Upper lobe of left lung (tissue), 6 donors: ENCODE measurements around the gene STUB1. TPM values are rescaled to one million over a fixed set of nuclear protein-coding genes. Genes with fewer than 3 reads are reported as not detected.

ENCODE experiments used
- ATAC-seq, 2 donors: fragments of 200-7000 bp; cut with Tn5 transposase; one replicate each; pipeline ENCODE4 v1.9.1; 2022; ENCODE audit warnings: mild to moderate bottlenecking in 2 of 2, moderate library complexity in 2 of 2; ENCODE audit not compliant: low FRiP score in 2 of 2
- DNase-seq, 2 donors: peaks; one replicate each; pipeline ENCODE4 v3.0.0-alpha.2; 2019 to 2020
- H3K27ac ChIP-seq, 4 donors: fragments of 200-600 bp; sonication (generic); one replicate each; pipeline ENCODE4 v1.5.1; 2016 to 2019
- H3K27me3 ChIP-seq, 4 donors: fragments of 200-600 bp; sonication (generic); one replicate each; pipeline ENCODE4 v1.5.1; 2017 to 2019
- H3K36me3 ChIP-seq, 4 donors: fragments of 200-600 bp; sonication (generic); one replicate each; pipeline ENCODE4 v1.5.1; 2016 to 2019
- H3K4me1 ChIP-seq, 4 donors: fragments of 200-600 bp; sonication (generic); one replicate each; pipeline ENCODE4 v1.5.1; 2018 to 2019
- H3K4me3 ChIP-seq, 4 donors: fragments of 200-600 bp; sonication (generic); one replicate each; pipeline ENCODE4 v1.5.1; 2017 to 2019; ENCODE audit warnings: mild to moderate bottlenecking in 2 of 4, moderate library complexity in 1 of 4
- H3K9me3 ChIP-seq, 4 donors: fragments of 200-600 bp; sonication (generic); one replicate each; pipeline ENCODE4 v1.5.1; 2018 to 2019
- EP300 ChIP-seq, 4 donors: sonication (generic); formaldehyde crosslinking; IDR thresholded peaks; one replicate each; pipeline ENCODE4 v1.5.1; 2017; ENCODE audit warnings: antibody characterized with exemption in 4 of 4, control low read depth in 2 of 4
- POLR2A ChIP-seq, 4 donors: fragments of 450-650 bp; IDR thresholded peaks; one replicate each; pipeline ENCODE4 v1.5.1; 2016 to 2017; ENCODE audit warnings: antibody characterized with exemption in 4 of 4, mild to moderate bottlenecking in 2 of 4
- POLR2AphosphoS5 ChIP-seq, 2 donors: sonication (generic); formaldehyde crosslinking; IDR thresholded peaks; one replicate each; pipeline ENCODE4 v1.5.1; 2017; ENCODE audit warnings: antibody characterized with exemption in 2 of 2
- WGBS, 2 donors: methylation state at CpG; one replicate each; pipeline ENCODE4 v1.1.5; 2017 to 2018; 5-methylcytosine and 5-hydroxymethylcytosine counted together
- total RNA-seq, 6 donors: library from RNA; depleted of rRNA in 4 of 6; stranded (reverse); fragments of >200 nt in 4 of 6; gene quantifications; one replicate each; pipeline versions ENCODE4 v1.1.0 to v1.2.1, GENCODE V29; 2016 to 2021
- TF ChIP-seq, protein P1 (sequence below), 6 experiments: fragments of 450-650 bp in 4 of 6; fragments of 200-600 bp in 2 of 6; sonication (generic) in 2 of 6; IDR thresholded peaks; one replicate each; pipeline ENCODE4 v1.5.1; 2016 to 2019; ENCODE audit warnings: antibody characterized with exemption in 6 of 6
- donor health status: DM: no; HTN: no; CAD: no; lungs with moderate emphysema.
- donor health status: DM: no; HTN: yes; CAD: no; lungs with severe emphysema.

The STUB1 gene
- total RNA-seq, 6 donors from 2014 or later: 101 to 186 (median 118) TPM

DNA sequence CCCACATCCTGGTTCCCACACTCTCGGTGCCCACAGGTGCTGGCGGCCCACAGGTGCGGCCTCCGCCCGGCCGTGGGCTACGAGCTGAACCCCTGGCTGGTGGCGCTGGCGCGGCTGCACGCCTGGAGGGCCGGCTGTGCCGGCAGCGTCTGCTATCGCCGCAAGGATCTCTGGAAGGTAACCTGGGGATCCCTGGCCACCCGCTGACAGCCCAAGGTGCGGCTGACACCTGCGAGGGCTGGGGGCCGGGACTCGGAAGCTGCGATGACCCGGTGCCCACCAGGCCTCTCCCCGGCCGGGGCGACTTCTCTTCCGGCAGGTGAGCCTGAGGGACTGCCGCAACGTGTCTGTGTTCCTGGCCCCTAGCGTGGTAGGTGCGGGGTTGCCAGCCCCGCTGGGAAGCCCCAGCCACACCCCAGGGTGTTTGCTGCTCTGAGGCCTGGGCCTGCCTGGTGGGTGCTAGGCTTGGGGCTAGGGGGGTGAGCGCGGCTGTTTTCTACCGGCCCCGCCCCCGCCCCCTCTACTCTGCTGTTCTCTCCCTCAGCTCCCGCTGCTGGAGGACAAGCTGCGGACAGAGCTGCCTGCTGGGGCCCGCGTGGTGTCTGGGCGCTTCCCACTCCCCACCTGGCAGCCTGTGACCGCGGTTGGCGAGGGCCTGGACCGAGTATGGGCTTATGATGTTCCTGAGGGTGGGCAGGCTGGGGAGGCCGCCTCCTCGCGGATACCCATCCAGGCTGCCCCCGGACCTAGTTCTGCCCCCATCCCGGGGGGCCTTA lies 41.7 kb downstream of the STUB1 start:
- TF ChIP-seq, protein P1, sequence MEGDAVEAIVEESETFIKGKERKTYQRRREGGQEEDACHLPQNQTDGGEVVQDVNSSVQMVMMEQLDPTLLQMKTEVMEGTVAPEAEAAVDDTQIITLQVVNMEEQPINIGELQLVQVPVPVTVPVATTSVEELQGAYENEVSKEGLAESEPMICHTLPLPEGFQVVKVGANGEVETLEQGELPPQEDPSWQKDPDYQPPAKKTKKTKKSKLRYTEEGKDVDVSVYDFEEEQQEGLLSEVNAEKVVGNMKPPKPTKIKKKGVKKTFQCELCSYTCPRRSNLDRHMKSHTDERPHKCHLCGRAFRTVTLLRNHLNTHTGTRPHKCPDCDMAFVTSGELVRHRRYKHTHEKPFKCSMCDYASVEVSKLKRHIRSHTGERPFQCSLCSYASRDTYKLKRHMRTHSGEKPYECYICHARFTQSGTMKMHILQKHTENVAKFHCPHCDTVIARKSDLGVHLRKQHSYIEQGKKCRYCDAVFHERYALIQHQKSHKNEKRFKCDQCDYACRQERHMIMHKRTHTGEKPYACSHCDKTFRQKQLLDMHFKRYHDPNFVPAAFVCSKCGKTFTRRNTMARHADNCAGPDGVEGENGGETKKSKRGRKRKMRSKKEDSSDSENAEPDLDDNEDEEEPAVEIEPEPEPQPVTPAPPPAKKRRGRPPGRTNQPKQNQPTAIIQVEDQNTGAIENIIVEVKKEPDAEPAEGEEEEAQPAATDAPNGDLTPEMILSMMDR (IDR thresholded peaks at IDR 0.05): no peak
- no peak for TF ChIP-seq POLR2AphosphoS5 (IDR thresholded peaks at IDR 0.05)
- no peak for TF ChIP-seq POLR2A (IDR thresholded peaks at IDR 0.05)
- no peak for TF ChIP-seq EP300 (IDR thresholded peaks at IDR 0.05)

DNA sequence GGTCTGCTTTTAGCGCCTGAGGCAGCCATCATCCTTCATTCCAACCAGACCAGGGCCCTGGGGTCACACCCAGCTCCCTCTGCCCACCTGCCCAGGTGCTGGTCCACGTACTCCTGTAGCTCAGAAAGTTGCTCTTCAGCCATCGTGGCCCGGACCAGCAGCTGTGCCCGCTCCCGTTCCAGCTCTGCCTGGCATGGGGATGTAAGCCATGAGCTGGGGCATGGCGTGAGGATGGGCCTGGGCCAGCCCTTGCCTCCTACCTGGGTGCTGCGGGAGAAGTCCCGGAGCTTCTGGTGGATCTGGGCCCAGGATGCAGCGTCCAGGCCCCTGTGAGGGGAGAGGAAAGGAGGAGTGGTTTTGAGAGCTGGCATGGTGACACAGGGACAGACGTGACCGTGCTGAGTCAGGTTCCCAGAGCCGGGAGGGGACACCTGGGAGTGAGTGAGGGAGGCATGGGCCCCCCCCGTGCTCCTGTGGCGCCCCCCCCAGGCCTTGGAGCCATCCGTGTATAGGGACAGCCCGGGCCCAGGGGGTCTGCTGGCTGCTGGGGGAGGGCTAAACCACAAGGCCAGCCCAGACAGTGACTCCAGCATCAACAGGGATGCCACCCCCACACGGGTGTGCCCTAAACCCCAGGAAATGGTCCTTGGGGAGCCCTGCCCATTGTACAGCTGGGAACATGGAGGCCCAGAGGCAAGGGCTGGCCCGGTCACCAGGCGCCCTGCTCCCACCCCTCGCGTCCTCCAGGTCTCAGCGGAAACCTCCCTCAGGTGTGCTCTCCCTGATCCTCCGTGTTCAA lies 42.8 kb downstream of the STUB1 start:
- H3K9me3 ChIP-seq: no peaks in the 10 kb centered on the region
- 83 to 90% methylated on average over 10 to 23 of the region's 24 CpGs for WGBS, 2 donors
- ATAC-seq (no peak), DNase-seq (peak in 1 of 2 donors; percentile 59)
- no peak overlapping the region for H3K27ac ChIP-seq
- no peak for TF ChIP-seq EP300 (IDR thresholded peaks at IDR 0.05)
- no peak for TF ChIP-seq POLR2AphosphoS5 (IDR thresholded peaks at IDR 0.05)
- TF ChIP-seq, protein P1 (IDR thresholded peaks at IDR 0.05): no peak
- no peak for TF ChIP-seq POLR2A (IDR thresholded peaks at IDR 0.05)
- peaks cover 24 to 52% (median 48%) of the 10 kb centered on the region in 4 donors for H3K4me1 ChIP-seq
- H3K36me3 ChIP-seq: peaks cover 0 to 3% (median 0%) of the 10 kb centered on the region in 4 donors
- peaks cover 0 to 25% (median 15%) of the 10 kb centered on the region in 4 donors for H3K27me3 ChIP-seq
- no peak overlapping the region for H3K4me3 ChIP-seq

More for the DNA sequence above, 41.7 kb downstream of the STUB1 start:
- Histone ChIP-seq H3K27me3 (peaks cover 0 to 14% (median 5%) of the 10 kb centered on the region in 4 donors), H3K9me3 (no peaks in the 10 kb centered on the region), H3K36me3 (peaks cover 0 to 3% (median 0%) of the 10 kb centered on the region in 4 donors), H3K4me1 (peaks cover 14 to 43% (median 37%) of the 10 kb centered on the region in 4 donors), H3K4me3 (peak overlapping the region; percentile 70 to 95 (median 82)), H3K27ac (peak overlapping the region in 3 of 4 donors; percentile 87)
- 69 to 74% methylated on average over 11 to 29 of the region's 51 CpGs for WGBS, 2 donors
- ATAC-seq: no peak
- peak in 1 of 2 donors; percentile 88 for DNase-seq

DNA sequence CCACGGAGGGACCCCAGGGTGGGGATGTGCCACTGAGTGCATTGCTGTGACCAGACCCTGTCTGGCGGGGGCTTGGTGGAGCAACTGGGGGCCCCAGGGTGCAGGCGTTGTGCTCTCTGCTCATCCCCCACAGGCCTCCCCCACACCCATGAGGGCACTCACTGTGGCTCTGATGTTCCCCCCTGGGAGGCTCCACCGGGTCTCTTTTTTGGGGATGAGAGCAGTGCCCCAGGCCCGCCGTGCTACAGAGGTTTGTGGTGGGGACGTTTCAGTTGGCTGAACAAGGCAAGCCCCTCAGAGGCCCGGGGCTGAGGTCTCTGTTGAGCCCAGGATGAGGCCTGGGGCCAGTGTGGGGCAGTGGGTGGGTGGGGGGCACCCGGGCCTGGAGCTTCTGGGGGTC lies 43.5 kb downstream of the STUB1 start:
- WGBS, 2 donors: 80 to 93% methylated on average over 1 to 9 of the region's 9 CpGs
- no peak for TF ChIP-seq POLR2AphosphoS5 (IDR thresholded peaks at IDR 0.05)
- TF ChIP-seq, protein P1 (IDR thresholded peaks at IDR 0.05): no peak
- no peak for TF ChIP-seq POLR2A (IDR thresholded peaks at IDR 0.05)
- TF ChIP-seq EP300 (IDR thresholded peaks at IDR 0.05): no peak
- peaks cover 0 to 3% (median 0%) of the 10 kb centered on the region in 4 donors for H3K36me3 ChIP-seq
- no peak overlapping the region for H3K4me3 ChIP-seq
- peaks cover 0 to 29% (median 17%) of the 10 kb centered on the region in 4 donors for H3K27me3 ChIP-seq
- DNase-seq (no peak), ATAC-seq (no peak)
- H3K9me3 ChIP-seq: no peaks in the 10 kb centered on the region
- no peak overlapping the region for H3K27ac ChIP-seq
- H3K4me1 ChIP-seq: peaks cover 31 to 58% (median 55%) of the 10 kb centered on the region in 4 donors

DNA sequence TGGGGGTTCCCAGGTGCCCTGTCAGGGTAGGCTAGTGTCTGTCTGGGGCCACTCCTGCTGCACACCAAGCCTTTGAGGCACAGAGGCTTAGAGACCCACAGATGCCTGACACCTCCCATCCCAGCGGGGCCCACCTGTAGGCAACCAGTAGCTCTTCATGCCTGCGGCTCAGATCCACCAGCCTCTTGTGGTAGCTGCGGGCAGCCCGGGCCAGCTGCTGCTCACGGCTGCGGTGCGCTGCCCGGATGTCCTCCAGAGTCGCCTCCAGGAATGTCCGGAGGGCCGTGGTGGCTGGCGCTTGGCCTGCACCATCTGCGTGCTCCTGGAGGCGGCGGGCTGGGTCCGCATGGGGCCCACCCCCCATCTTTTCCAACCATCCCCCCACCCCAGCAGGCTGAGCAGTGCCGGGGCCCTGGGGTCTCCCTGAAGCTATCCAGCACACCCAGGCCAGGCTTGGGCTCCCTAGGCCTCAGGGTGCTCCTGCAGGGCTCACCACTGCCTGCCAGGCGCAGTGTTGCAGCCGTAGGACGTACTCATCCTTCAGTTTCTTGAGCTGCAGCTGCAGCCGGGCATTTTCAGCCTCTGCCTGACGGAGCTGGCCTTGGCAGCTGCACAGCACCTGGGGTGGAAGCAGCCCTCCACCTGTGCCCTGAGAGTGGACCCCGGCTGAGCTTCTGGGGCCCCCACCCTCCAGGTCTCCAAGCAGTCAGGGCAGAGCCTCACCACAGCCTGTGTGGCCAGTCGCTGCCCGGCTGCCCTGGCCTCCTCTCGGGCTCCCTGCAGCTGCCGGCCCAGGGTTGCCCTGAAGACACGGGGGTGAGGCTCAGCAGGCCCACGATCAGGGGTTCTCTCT lies 44.2 kb downstream of the STUB1 start:
- Histone ChIP-seq H3K4me3 (no peak overlapping the region), H3K9me3 (no peaks in the 10 kb centered on the region), H3K4me1 (peaks cover 34 to 62% (median 50%) of the 10 kb centered on the region in 4 donors), H3K27me3 (peaks cover 0 to 29% (median 17%) of the 10 kb centered on the region in 4 donors), H3K27ac (no peak overlapping the region), H3K36me3 (peaks cover 0 to 3% (median 0%) of the 10 kb centered on the region in 4 donors)
- peak in 1 of 2 donors; percentile 79 for DNase-seq
- TF ChIP-seq, protein P1 (IDR thresholded peaks at IDR 0.05): no peak
- no peak for ATAC-seq
- 55 to 78% methylated on average over 4 to 5 of the region's 29 CpGs for WGBS, 2 donors
